ENCODE results near the gene ANKRD2. TPM values are rescaled to one million over a fixed set of nuclear protein-coding genes. Genes with fewer than 3 reads are reported as not detected.
A peak's percentile ranks its signal among the peaks of the same experiment; 100 is the strongest.

Gene ANKRD2
- total and polyA plus RNA-seq, 2 donors from 2014 or later, result 3.6 to 10.0 TPM

GRCh38 chr10:97611473-97611872 is 38.9 kb downstream of the ANKRD2 start:
- intact Hi-C loops (cut with DNase I), result no loop called here
- DNase-seq (no peak), FAIRE-seq (no peak)
- no peak overlapping the region for H3K27ac ChIP-seq (ENCODE audit: low read depth in 2 of 2, low read length in 2 of 2)
- no peak for TF ChIP-seq CTCF (IDR thresholded peaks at IDR 0.05; ENCODE audit: borderline replicate concordance, extremely low read depth, insufficient read depth)
- H3K9ac ChIP-seq (ENCODE audit: low read length in 3 of 3), result no peak overlapping the region
- peaks cover 0 to 5% (median 0%) of the 10 kb centered on the region in 3 donors for H3K36me3 ChIP-seq (ENCODE audit: control insufficient read depth in 2 of 3, insufficient read depth in 3 of 3, low read length in 3 of 3)
- H3K4me3 ChIP-seq (ENCODE audit: low read length in 3 of 3), result no peak overlapping the region
- no peaks in the 10 kb centered on the region for H3K27me3 ChIP-seq (ENCODE audit: control insufficient read depth, insufficient read depth, low read length)
- no peaks in the 10 kb centered on the region for H3K9me3 ChIP-seq (ENCODE audit: control insufficient read depth in 2 of 3, insufficient read depth in 1 of 3, low read length in 3 of 3)
- H3K4me1 ChIP-seq (ENCODE audit: control insufficient read depth in 2 of 3, insufficient read depth in 2 of 3, low read depth in 1 of 3, low read length in 3 of 3), result peaks cover 0 to 5% (median 0%) of the 10 kb centered on the region in 3 donors

- peaks cover 0 to 5% (median 0%) of the 10 kb centered on the region in 3 donors for H3K36me3 ChIP-seq (ENCODE audit: control insufficient read depth in 2 of 3, insufficient read depth in 3 of 3, low read length in 3 of 3)
- peak; percentile 57 for TF ChIP-seq CTCF (IDR thresholded peaks at IDR 0.05; ENCODE audit: borderline replicate concordance, extremely low read depth, insufficient read depth)
- H3K4me3 ChIP-seq (ENCODE audit: low read length in 3 of 3), result no peak overlapping the region
- H3K27me3 ChIP-seq (ENCODE audit: control insufficient read depth, insufficient read depth, low read length), result no peaks in the 10 kb centered on the region
- no peaks in the 10 kb centered on the region for H3K9me3 ChIP-seq (ENCODE audit: control insufficient read depth in 2 of 3, insufficient read depth in 1 of 3, low read length in 3 of 3)
- no peak overlapping the region for H3K27ac ChIP-seq (ENCODE audit: low read depth in 2 of 2, low read length in 2 of 2)
- no peak overlapping the region for H3K9ac ChIP-seq (ENCODE audit: low read length in 3 of 3)
- FAIRE-seq (no peak), DNase-seq (peak in 2 of 5 donors; percentile 61 to 68)
- intact Hi-C loops (cut with DNase I), result no loop called here
- peaks cover 0 to 5% (median 0%) of the 10 kb centered on the region in 3 donors for H3K4me1 ChIP-seq (ENCODE audit: control insufficient read depth in 2 of 3, insufficient read depth in 2 of 3, low read depth in 1 of 3, low read length in 3 of 3)
Observed at GRCh38 chr10:97612386-97612785, 39.8 kb downstream of the ANKRD2 start.

GRCh38 chr10:97618285-97618684 is 45.7 kb downstream of the ANKRD2 start:
- Histone ChIP-seq H3K9me3 (ENCODE audit: control insufficient read depth in 2 of 3, insufficient read depth in 1 of 3, low read length in 3 of 3) (no peaks in the 10 kb centered on the region), H3K27me3 (ENCODE audit: control insufficient read depth, insufficient read depth, low read length) (no peaks in the 10 kb centered on the region), H3K4me3 (ENCODE audit: low read length in 3 of 3) (no peak overlapping the region), H3K9ac (ENCODE audit: low read length in 3 of 3) (no peak overlapping the region), H3K36me3 (ENCODE audit: control insufficient read depth in 2 of 3, insufficient read depth in 3 of 3, low read length in 3 of 3) (no peaks in the 10 kb centered on the region), H3K27ac (ENCODE audit: low read depth in 2 of 2, low read length in 2 of 2) (no peak overlapping the region), H3K4me1 (ENCODE audit: control insufficient read depth in 2 of 3, insufficient read depth in 2 of 3, low read depth in 1 of 3, low read length in 3 of 3) (peaks cover 0 to 9% (median 2%) of the 10 kb centered on the region in 3 donors)
- intact Hi-C loops (cut with DNase I), result no loop called here
- DNase-seq, result no peak
- no peak for FAIRE-seq
- TF ChIP-seq CTCF (IDR thresholded peaks at IDR 0.05; ENCODE audit: borderline replicate concordance, extremely low read depth, insufficient read depth), result no peak

- Histone ChIP-seq H3K27me3 (ENCODE audit: control insufficient read depth, insufficient read depth, low read length) (no peaks in the 10 kb centered on the region), H3K4me1 (ENCODE audit: control insufficient read depth in 2 of 3, insufficient read depth in 2 of 3, low read depth in 1 of 3, low read length in 3 of 3) (peaks cover 0 to 9% (median 3%) of the 10 kb centered on the region in 3 donors), H3K4me3 (ENCODE audit: low read length in 3 of 3) (no peak overlapping the region), H3K27ac (ENCODE audit: low read depth in 2 of 2, low read length in 2 of 2) (no peak overlapping the region), H3K36me3 (ENCODE audit: control insufficient read depth in 2 of 3, insufficient read depth in 3 of 3, low read length in 3 of 3) (no peaks in the 10 kb centered on the region), H3K9me3 (ENCODE audit: control insufficient read depth in 2 of 3, insufficient read depth in 1 of 3, low read length in 3 of 3) (no peaks in the 10 kb centered on the region), H3K9ac (ENCODE audit: low read length in 3 of 3) (no peak overlapping the region)
- FAIRE-seq (no peak), DNase-seq (no peak)
- intact Hi-C loops (cut with DNase I), result no loop called here
- no peak for TF ChIP-seq CTCF (IDR thresholded peaks at IDR 0.05; ENCODE audit: borderline replicate concordance, extremely low read depth, insufficient read depth)
Observed at GRCh38 chr10:97618733-97619132, 46.2 kb downstream of the ANKRD2 start.

All from kidney (tissue), 14 donors.